ENCODE measurements around the gene SCO2. TPM values are rescaled to one million over a fixed set of nuclear protein-coding genes. Genes with fewer than 3 reads are reported as not detected.

SCO2 gene
- total RNA-seq, 1 experiment from 2014 or later, result 7.0 TPM

DNA sequence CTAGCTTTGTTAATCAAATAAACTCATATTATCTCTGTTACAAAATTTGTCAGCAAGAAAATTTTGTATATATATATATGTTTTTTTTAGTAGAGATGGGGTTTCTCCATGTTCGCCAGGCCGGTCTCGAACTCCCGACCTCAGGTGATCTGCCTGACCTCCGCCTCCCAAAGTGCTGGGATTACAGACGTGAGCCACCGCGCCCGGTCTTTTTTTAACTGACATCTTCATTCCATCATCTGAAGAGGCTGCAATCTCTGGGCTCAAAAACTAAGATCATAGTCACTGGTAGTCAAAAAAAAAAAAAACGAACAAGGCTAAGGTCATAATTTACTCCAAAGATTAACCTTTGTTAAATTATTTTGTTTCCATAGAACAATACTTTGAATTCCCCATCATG lies 15.0 kb upstream of the SCO2 start:
- CTCF ChIA-PET, result interaction anchor here (1.0 to 3.0 kb wide), 2 partner anchors 15 to 23 kb away, joined by 5 to 9 read pairs; partner anchors contain the start of genes SCO2 and SYCE3
- RAD21 ChIA-PET (ENCODE audit: low non-redundant PET in 1 of 2, low total read pairs in 2 of 2, uncharacterized antibody in 2 of 2, unreplicated experiment in 2 of 2), result no interaction called here
- Histone ChIP-seq H4K20me1 (ENCODE audit: insufficient read depth) (no peaks in the 10 kb centered on the region), H3K27me3 (ENCODE audit: insufficient read depth, low read length) (no peaks in the 10 kb centered on the region), H3K9me3 (ENCODE audit: control insufficient read depth in 1 of 2, insufficient read depth in 1 of 2, low read depth in 1 of 2, low read length in 2 of 2) (no peaks in the 10 kb centered on the region), H3K4me2 (ENCODE audit: low read length) (no peak overlapping the region), H2AFZ (ENCODE audit: low read depth, low read length, poor library complexity, severe bottlenecking) (no peak overlapping the region), H3K4me1 (ENCODE audit: control insufficient read depth in 1 of 2, insufficient read depth in 2 of 2, low read length in 2 of 2) (peaks cover 13 to 52% of the 10 kb centered on the region in 2 experiments; a peak in 3 of 4 replicates), H3K9ac (ENCODE audit: low read length) (no peak overlapping the region), H3K79me2 (ENCODE audit: insufficient read depth, low read length) (no peaks in the 10 kb centered on the region), H3K27ac (ENCODE audit: low read depth, low read length) (no peak overlapping the region), H3K36me3 (ENCODE audit: control insufficient read depth in 1 of 2, insufficient read depth in 2 of 2, low read length in 2 of 2) (no peaks in the 10 kb centered on the region), H3K4me3 (replicated peaks in 1 of 2; ENCODE audit: low read depth in 1 of 2, low read length in 2 of 2) (no peak overlapping the region), H3K9me2 (ENCODE audit: insufficient read depth) (no peaks in the 10 kb centered on the region)
- intact Hi-C loops (cut with micrococcal nuclease), result no loop called here
- DNase-seq (ENCODE audit: low read depth, low spot score), result no peak
- POLR2A ChIA-PET, result interaction anchor here (0.7 to 1.5 kb wide), 2 partner anchors 11 to 23 kb away, joined by 4 read pairs; partner anchors contain the start of gene SYCE3
- no TSS peak for BruUV-seq (replicated peaks)
- TF ChIP-seq JUND (IDR thresholded peaks at IDR 0.05) (no peak), ZFX (IDR thresholded peaks at IDR 0.05) (no peak), TCF7L2 (IDR thresholded peaks at IDR 0.05; ENCODE audit: borderline replicate concordance, extremely low read depth, insufficient read depth, insufficient read length) (no peak), RAD21 (IDR thresholded peaks at IDR 0.05; ENCODE audit: low read depth) (no peak), SRF (IDR thresholded peaks at IDR 0.05; ENCODE audit: low read depth) (no peak)
- TF ChIP-seq, protein P1, sequence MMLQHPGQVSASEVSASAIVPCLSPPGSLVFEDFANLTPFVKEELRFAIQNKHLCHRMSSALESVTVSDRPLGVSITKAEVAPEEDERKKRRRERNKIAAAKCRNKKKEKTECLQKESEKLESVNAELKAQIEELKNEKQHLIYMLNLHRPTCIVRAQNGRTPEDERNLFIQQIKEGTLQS (IDR thresholded peaks at IDR 0.05), result no peak
- TF ChIP-seq, protein P2, sequence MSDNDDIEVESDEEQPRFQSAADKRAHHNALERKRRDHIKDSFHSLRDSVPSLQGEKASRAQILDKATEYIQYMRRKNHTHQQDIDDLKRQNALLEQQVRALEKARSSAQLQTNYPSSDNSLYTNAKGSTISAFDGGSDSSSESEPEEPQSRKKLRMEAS (IDR thresholded peaks at IDR 0.05), result no peak
- TF ChIP-seq, protein P3, sequence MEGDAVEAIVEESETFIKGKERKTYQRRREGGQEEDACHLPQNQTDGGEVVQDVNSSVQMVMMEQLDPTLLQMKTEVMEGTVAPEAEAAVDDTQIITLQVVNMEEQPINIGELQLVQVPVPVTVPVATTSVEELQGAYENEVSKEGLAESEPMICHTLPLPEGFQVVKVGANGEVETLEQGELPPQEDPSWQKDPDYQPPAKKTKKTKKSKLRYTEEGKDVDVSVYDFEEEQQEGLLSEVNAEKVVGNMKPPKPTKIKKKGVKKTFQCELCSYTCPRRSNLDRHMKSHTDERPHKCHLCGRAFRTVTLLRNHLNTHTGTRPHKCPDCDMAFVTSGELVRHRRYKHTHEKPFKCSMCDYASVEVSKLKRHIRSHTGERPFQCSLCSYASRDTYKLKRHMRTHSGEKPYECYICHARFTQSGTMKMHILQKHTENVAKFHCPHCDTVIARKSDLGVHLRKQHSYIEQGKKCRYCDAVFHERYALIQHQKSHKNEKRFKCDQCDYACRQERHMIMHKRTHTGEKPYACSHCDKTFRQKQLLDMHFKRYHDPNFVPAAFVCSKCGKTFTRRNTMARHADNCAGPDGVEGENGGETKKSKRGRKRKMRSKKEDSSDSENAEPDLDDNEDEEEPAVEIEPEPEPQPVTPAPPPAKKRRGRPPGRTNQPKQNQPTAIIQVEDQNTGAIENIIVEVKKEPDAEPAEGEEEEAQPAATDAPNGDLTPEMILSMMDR (IDR thresholded peaks at IDR 0.05 in 2 of 3, conservative IDR thresholded peaks at IDR 0.05 in 1 of 3; ENCODE audit: borderline replicate concordance in 1 of 3, insufficient read depth in 1 of 3, low read depth in 2 of 3, low read length in 2 of 3), result no peak
- ATAC-seq, result no peak

All from HCT116 (cell line).